GM20431 (cell line): ENCODE measurements around the gene FAM53A.
"Not testable (repeated sequence)": the region's sequence is repeated elsewhere in the genome, so short reads cannot be mapped to it uniquely, and the experiment has no call there.

Source experiments
- in situ Hi-C: fragments of 300-500 bp; cut with MseI, MboI; formaldehyde crosslinking; loops from one replicate; pipeline ENCODE4 v1.15.0; 2020; ENCODE audit warnings: low sequenced_read_pairs; ENCODE audit not compliant: unreplicated experiment

The FAM53A gene

DNA sequence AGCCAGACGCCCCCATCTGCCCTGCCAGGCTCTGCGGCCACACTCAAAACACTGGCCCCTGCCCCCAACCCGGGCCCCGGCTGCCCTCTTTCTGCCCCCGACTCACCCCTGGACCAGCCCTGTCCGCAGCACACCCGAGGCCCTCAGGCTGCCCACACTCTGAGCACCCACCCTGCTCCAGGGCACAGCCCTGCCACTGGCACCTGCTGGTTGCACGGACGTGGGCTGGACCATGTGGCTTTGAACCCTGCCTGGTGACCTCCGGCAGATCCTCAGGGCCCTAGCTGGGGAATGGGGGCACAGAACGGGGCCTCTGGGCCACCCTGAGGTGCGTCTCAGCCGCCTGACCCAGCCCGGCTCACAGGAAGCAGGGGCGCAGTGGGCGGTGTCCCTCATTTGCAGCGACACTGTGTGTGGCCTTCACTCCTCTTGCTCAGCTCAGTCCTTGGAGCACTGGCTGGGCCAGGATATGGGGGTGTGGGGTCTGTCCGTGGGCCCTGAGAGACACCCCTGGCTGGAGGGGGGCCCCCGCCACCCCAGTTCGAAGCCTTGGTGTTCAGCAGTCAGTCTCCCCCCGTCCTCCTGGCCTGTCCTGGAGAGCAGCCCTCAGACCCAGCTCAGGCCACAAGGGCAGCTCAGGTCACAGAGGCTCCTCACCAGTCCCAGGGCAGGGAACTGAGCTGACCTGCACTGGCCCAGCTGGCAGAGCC, 73.2 kb downstream of the FAM53A start:
- in situ Hi-C loops: no loop called here

DNA sequence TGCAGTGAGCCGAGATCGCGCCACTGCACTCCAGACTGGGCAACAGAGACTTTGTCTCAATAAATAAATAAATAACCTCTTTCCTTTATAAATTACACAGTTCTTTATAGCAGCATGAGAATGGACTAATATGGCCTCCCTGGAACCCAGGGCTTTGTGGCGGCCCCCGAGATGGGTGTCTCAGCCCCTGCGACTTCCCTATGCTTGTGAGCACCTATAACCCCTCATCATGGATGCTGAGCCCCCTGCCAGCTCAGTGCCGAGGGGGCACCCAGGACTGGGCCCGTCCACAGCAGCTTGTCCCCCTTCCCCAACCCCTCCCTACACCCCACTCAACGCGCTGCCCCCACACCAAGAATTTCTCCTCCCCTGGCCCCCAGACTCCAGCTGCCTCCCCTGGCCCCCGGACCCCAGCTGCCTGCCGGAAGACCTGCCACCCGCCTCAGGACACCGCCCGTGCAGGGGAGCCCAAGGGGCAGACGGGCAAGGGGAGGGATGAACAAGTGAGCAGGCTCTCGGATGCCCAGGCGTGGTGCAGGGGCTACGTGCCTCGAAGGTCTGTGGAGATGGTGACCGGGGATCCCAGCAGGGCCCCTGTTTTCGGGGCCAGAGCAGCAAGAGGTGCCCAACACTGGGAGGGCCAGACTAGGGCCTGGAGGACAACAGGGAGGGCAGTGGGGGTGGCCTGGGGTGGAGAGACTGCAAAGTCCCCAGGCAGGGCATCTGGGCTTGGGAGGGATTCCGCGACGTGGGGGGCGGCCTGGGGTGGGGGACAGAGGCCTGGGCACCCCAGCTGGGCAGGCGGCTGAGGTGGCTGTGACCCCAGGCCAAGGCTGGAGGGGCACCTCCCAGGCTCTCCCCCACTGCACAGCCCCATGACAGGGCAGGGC, 74.0 kb downstream of the FAM53A start:
- in situ Hi-C loops: no loop called here

DNA sequence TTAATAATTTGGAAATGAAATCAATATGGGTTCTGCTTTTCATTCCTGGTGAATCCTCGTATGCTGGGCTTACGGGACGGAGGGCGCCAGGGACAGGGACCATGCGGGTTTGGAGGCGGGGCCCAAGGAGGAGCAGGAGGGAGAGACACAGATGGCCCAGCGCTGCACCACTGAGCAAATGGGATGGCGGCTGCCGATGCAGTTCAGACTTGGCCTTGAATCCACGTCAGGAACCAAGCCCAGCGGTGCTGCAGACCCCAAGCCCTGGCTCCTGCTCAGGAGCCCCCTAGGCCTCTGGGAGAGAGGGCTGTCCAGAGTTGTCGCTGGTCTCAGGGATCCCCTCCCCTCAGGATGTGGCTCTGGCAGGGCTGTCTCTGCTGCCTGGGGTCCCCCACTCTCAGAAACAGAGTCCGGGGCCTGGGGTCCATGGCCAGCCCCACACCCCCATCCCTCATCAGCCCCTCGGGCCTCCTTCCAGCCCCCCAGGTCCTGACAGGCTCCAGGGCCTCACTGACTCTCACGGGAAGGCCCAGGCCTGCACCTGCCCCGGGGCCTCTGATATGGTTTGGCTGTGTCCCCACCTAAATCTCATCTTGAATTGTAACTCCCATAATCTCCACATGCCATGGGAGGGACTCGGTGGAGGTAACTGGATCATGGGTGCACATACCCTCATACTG, 75.2 kb downstream of the FAM53A start:
- in situ Hi-C loops: no loop called here

DNA sequence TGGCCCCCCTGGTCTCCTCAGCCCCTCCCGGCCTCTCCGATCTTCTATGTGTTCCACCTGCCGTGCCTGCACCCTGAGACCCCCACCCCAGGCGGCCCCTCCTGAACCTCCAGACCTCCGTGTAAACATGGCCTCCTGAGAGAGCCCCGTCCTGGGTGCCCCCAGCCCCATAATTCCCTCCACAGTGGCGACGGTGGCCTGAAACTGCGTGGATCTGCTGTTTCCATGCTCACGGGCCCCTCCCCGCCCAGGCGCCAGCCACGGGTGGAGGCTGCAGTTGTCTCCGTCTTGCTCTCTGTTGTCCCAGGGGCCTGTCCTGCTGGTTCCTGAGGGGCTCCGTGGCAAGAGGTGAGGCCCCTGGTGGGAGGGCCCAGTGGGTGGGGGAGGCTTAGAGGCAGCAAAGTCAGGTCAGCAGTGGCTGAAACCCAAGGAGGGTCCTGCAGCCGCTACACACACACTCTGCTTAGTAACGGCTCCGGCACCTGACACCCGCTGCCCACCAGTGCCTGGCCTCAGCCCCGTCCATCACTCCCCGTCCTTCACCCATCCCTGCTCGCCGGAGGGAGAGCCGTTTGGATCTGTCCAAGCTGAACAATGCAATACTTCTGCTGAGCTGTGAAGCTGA, 75.8 kb downstream of the FAM53A start:
- in situ Hi-C loops: no loop called here

DNA sequence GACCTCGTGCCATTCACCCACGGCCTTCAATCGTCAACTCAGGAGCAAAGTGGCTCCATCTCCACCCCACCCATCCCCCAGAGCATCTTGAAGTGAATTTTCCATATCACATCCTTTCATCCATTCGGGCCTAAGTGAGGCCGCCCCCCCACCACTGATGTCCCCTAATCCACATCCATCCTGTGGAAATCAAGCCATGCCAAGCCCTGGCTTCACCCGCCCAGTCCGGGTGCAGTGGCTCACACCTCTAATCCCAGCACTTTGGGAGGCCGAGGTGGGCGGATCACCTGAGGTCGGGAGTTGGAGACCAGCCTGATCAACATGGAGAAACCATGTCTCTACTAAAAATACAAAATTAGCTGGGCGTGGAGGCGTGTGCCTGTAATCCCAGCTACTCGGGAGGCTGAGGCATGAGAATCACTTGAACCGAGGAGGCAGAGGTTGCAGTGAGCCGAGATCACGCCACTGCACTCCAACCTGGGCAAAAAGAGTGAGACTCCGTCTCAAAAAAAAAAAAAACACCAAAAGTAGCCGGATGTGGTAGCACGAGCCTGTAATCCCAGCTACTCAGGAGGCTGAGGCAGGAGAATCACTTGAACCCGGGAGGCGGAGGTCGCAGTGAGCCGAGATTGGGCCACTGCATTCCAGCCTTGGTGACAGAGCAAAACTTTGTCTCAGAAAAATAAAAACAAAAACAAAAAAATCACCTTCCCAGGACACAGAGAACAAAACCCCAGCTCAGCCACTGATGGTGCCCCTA, 76.5 kb downstream of the FAM53A start:
- in situ Hi-C loops: not testable (repeated sequence)

DNA sequence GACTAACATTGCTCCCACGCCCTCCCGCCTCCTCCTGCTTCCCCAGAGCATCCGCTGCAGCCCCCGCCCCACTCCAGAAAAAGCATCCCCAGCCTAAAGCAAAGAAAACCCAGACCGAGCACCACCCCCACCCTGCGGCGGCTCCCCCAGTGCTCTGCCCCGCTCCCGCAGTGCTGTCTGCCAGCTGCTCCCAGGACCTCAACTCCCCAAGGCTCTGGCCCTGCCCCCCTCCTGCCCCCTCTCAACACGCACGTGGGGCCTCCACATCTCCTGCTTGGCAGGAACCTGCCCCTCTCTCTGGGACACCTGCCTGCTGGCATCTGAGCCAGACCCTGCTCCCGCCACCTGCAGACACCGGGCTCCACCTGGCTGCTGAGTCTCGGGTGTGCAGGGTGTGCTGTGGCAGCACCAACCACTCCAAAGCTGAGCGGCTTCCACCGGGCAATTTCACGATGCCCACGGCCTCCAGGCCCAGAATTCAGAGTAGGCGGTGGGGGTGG, 79.4 kb downstream of the FAM53A start:
- in situ Hi-C loops: no loop called here

DNA sequence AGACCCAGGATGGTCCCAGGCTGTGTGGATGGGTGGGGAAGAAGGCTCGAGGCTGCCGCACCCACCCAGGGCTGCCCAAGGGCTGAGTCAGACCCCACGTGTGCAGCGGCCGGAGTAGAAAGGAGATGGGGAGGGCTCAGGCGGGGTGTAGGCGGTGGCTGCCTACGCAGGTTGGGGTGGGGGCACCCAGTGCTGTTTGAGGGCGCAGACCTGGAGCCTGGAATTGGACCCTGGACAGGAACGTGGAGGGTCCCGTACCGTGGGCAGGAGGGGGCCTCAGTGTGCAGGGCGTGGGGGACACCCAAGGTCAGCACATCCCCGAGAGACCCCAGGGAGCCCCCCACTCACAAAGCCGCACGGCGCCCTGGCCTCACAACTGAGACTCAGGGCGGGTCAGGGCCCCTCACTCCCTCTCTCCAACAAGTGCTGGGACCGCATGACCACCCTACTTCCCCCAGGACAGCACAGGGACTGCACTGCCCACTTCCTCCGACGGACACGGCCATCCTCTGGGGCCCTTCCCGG, 79.9 kb downstream of the FAM53A start:
- in situ Hi-C loops: no loop called here

DNA sequence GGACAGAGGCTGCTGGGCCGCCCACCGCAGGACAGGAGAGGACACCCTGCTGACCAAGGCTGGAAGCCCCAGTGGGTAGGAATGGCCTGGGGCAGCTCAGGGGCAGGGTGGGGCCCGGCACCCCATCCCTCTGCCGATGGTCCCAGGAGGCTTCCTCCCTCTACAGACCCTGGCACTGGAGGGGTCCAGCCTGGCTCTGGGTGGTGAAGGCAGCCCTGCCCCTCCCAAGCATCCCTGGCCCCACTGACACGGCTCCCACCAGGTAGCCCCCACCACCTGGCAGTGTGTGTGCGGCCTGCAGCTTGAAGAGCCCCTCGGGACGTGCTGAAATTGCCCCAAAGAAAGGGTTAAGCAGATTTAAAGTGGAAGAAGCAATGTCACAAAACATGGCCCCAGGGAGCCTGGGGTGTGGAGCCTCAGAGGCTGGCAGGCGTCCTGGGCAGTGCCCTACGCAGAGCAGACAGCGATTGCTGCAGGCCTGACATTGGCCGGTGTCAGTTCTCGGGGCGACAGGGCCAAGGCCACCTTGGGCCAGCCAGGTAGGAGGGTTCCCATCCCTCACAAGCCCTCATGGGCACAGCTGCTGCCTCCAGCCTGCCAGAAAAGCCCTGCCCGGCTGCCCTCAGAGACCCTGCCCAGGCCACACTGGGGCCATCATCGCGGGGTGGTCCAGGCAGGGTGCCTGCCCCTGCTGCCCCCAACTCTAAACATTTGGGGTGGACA, 80.5 kb downstream of the FAM53A start:
- in situ Hi-C loops: no loop called here

DNA sequence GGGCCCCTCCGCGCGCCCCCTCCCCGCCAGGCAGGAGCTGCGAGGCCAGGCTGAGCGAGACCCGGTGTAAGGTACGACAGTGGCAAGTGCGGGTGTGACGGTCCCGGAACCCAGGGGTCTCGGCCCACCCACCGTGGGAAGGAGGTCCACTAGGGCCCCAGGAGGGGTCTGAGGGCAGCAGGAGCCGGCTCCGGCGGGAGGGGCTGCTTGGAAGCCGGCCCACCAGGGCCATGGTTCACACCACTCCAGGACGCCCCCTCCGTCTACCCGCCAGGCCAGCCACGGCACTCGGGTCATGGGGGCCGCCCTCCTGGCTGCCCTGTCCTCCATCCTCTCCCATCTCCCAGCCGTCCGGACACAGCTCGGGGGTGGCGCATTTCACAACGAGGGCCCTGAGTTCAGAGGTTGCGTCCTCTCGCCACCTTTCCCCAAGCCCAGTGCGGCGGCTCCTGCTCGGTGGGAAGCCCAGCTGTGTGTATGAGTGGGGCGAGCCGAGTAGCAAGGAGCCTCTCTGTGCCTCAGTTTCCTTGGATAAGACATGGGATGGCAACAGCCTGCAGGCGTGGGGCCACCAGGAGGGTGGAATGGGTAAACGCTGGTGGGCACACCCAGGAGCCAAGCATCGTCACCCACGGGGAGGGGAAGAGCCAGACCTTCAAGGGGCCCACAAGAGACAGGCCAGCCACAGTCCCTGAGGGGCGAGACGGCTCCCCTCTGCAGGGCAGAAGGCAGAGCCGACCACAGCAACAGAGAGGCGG, 81.3 kb downstream of the FAM53A start:
- in situ Hi-C loops: no loop called here

DNA sequence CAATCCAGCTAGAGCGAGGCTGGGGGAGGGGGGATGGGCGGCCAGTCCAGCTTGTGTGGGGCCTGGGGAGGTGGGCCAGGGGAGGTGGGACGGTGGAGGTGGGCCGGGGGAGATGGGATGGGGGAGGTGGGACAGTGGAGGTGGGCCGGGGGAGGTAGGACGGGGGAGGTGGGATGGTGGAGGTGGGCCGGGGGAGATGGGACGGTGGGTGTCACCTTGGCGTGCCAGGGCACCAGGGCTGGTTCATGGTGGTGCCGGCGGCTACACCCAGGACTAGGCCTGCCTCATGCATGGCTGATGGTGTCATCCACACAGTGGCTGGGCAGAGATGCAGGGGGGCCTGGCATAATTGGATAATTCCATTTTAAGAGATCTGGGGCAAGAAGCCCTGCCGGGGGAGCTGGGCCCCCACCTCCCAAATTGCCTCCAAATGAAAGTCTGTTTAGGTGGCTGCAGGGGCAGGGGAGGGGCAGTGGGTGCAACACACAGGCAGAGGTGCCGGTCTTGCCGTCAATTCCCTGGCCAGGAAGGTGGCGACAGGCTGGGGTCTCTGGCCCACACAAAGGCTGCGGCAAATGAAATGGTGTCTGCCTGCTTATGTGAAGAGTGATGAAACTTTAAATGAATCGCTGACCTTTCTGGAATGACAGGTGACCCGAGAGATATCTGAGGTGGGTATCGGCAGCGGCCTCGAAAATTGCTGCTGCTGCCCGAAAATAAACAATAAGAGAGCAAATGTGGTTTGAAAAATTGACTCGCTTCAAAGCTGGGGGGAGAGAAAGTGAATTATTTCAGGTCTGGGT, 82.1 kb downstream of the FAM53A start:
- in situ Hi-C loops: no loop called here

DNA sequence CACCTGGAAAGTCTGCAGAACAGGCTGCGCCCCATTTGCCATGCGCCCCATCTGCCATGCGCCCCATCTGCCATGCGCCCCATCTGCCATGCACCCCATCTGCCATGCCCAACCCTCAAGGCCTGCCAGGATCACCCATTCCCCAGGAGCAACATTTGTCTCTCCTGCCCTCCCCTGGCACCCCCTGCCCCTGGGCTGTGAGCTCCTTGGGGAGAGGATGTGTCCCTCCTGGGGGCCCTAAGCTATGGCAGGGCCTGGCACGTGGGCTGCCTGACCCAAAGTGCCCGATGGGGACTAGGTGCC, 82.6 kb downstream of the FAM53A start:
- in situ Hi-C loops: no loop called here

DNA sequence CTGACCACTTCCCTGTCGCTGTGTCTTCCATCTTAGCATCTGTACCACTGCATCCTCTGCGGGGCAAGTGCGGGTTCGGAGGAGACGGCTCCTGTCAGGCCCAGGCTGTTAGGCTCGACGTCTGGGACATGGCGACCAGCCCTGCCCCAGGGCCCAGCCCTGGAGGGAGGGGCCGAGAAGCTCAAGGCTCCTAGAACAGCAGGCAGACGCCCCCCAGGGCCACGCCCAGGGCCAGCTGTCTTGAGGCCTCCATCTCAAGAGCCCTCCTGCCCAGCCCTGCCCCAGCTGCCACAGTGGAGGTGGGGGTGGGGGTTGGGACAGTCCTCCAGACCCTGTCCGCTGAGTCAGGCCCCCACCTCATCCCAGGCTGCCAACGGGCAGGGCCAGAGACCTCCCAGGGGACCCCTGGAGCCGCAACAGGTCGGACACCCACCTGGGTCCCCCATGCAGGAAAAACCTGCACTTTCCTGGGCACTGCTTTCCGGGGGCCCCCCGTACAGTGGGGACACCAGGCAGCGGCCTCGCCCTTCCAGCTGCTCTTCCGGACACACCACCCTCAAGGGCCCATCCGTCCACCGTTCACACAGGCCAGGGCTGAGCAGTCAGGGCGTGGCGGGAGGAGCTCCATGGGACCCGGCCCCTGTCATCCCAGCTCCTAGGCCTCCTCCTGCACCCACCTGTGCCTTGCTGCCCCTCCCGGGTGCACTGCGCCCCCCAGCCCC, 83.1 kb downstream of the FAM53A start:
- in situ Hi-C loops: no loop called here

DNA sequence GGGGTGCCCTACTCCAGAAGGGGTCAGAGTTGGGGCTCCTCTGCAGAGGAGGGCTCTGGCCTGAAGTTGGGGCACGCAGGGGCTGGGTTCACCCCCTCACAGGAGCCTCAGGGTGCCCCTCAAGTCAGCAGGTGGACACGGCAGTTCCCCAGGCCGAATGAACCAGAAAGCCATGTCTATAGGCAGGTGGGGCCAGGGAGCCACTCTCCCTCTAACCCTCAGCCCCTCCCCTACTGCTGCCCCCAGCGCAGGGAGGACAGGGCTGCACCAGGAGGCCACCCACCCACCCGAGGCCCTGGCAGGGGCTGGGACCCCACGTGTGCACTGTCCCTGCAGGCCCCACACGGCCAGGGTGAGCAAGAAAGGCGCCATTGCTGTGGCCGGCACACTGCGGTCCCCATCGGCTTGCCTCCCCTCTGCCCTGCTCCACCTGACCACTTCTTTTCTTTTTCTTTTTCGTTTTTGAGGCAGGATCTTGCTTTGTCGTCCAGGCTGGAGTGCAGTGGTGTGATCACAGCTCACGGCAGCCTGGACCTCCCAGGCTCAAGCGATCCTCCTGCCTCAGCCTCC, 83.8 kb downstream of the FAM53A start:
- in situ Hi-C loops: no loop called here

DNA sequence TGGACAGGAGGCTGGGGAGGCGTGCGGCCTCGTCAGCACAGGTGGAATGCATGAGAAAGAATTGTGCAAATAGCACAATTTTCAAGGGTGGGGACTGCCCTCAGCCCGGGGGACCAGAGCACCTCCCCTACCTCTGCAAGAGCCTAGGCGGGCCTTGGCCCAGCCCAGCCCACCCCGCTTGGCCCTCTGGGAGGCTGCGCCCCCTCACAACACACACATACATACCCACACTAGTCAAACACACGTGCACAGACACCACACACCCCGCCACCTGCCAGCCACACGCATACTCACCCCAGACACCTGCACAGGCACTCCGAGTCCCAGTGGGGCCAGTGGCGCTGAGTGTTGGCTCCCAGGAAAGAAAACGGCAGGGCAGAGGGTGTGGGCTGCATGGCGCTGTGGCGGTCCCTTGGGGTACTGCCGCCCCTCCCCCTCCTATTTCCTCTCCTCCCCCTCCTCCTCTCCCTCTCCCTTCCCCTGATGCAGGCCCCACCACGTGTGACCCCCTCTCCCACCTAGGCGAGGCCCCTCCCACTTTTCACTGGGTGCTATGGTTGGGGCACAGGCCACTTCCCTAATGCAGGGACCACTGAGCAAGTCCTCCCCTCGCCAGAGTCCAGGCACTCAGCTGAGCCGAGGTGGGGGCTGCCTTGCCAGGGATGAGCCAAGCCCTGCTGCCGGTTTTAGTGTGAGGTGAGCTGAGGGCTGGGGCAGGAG, 84.5 kb downstream of the FAM53A start:
- in situ Hi-C loops: no loop called here

DNA sequence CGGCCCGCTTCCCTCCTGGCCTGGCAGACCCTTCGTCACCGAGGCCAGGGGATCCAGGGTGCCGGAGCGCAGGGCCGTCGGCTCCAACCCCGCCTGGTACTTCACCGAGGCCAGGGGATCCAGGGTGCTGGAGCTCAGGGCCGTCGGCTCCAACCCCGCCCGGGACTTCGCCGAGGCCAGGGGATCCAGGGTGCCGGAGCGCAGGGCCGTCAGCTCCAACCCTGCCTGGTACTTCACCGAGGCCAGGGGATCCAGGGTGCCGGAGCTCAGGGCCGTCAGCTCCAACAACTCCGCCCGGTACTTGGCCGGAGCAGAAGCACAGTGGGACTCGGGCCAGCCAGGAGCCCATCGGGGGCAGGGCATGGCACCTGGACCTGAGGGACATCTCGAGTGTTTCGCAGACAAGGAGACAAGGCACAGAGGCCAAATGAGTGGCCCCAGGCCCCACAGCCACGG, 85.1 kb downstream of the FAM53A start:
- in situ Hi-C loops: no loop called here
